ENCODE data around the gene HSD17B14. TPM values are rescaled to one million over a fixed set of nuclear protein-coding genes. Genes with fewer than 3 reads are reported as not detected.
A peak's percentile ranks its signal among the peaks of the same experiment; 100 is the strongest.

The HSD17B14 gene
- total and polyA plus RNA-seq, 9 of the 15 experiments (the other 6 are each of a cell fraction or from before 2014, with no cell fraction given) = 0.16 TPM; not detected in 8

- TF ChIP-seq CHAMP1 (IDR thresholded peaks at IDR 0.05) (no peak), MIER1 (IDR thresholded peaks at IDR 0.05; ENCODE audit: low read depth) (no peak), PYGO2 (tag; IDR thresholded peaks at IDR 0.05) (no peak), BRD4 (IDR thresholded peaks at IDR 0.05) (no peak), PHB2 (IDR thresholded peaks at IDR 0.05; ENCODE audit: low read depth) (no peak), ZNF3 (CRISPR knock-in tag; IDR thresholded peaks at IDR 0.05) (no peak), NR0B1 (IDR thresholded peaks at IDR 0.05; ENCODE audit: partially characterized antibody) (no peak), NONO (IDR thresholded peaks at IDR 0.05; ENCODE audit: low read depth in 2 of 2, low read length in 1 of 2) (no peak), ZNF79 (CRISPR knock-in tag; IDR thresholded peaks at IDR 0.05; ENCODE audit: low read depth) (no peak), NKRF (IDR thresholded peaks at IDR 0.05; ENCODE audit: borderline replicate concordance) (no peak), CBFB (CRISPR knock-in tag; IDR thresholded peaks at IDR 0.05) (no peak; the same call in 1 of the 2 replicates), TBP (optimal IDR thresholded peaks at IDR 0.05; ENCODE audit: low read depth, low read length) (no peak), PRPF4 (IDR thresholded peaks at IDR 0.05; ENCODE audit: insufficient read depth, low read depth, low read length, poor library complexity, severe bottlenecking) (no peak), TCF7 (IDR thresholded peaks at IDR 0.05; ENCODE audit: borderline replicate concordance) (no peak), GATAD2A (IDR thresholded peaks at IDR 0.05) (no peak), TAF1 (IDR thresholded peaks at IDR 0.05; ENCODE audit: control insufficient read depth, extremely low read depth, insufficient read depth, low read length, severe bottlenecking) (no peak), ARID2 (IDR thresholded peaks at IDR 0.05) (peak; percentile 82), PHB (CRISPR knock-in tag; IDR thresholded peaks at IDR 0.05) (no peak), POLR2G (IDR thresholded peaks at IDR 0.05; ENCODE audit: low read depth, low read length) (no peak), KDM2B (CRISPR knock-in tag; IDR thresholded peaks at IDR 0.05) (no peak), TBL1XR1 (IDR thresholded peaks at IDR 0.05; ENCODE audit: low read length in 2 of 2) (no peak), RCOR1 (IDR thresholded peaks at IDR 0.05; ENCODE audit: borderline replicate concordance in 1 of 2, low read depth in 2 of 2, low read length in 2 of 2) (peak in 1 of 2 experiments; percentile 58; a peak in 2 of 4 replicates), PREB (CRISPR knock-in tag; IDR thresholded peaks at IDR 0.05) (no peak), CBX1 (IDR thresholded peaks at IDR 0.05; ENCODE audit: low read depth) (no peak), POLR3G (IDR thresholded peaks at IDR 0.05; ENCODE audit: extremely low read depth, insufficient read length, insufficient replicate concordance) (no peak)
Observed at GRCh38 chr19:48835734-48836088, 580 bp downstream of the HSD17B14 start (continued).

Data from K562 (cell line).